Measurements from ENCODE around the gene LAMTOR2. TPM values are rescaled to one million over a fixed set of nuclear protein-coding genes. Genes with fewer than 3 reads are reported as not detected.

Gene LAMTOR2
- total and polyA plus RNA-seq, 9 of the 15 experiments (the other 6 are each of a cell fraction or from before 2014, with no cell fraction given) = 39.0 to 161 (median 74.6) TPM

GRCh38 chr1:156081917-156082308, 27.3 kb downstream of the LAMTOR2 start:
- no peaks in the 10 kb centered on the region for H3K9me3 ChIP-seq (replicated peaks; ENCODE audit: control insufficient read depth, insufficient read depth, low read depth, low read length)
- peak overlapping the region; percentile 56 to 92; a peak in 3 of 4 replicates for H3K9ac ChIP-seq (ENCODE audit: insufficient read depth in 1 of 2, low read depth in 2 of 2, low read length in 2 of 2)

More at GRCh38 chr1:156081917-156082308, 27.3 kb downstream of the LAMTOR2 start:
- peaks cover 13 to 36% of the 10 kb centered on the region in 2 experiments for H3K4me1 ChIP-seq (replicated peaks in 1 of 2; ENCODE audit: control insufficient read depth in 2 of 2, insufficient read depth in 2 of 2, low read length in 2 of 2)
- peak overlapping the region; percentile 55 for H3K4me3 ChIP-seq
- H3K27me3 ChIP-seq (ENCODE audit: control insufficient read depth in 2 of 2, insufficient read depth in 2 of 2, low read length in 2 of 2) = no peaks in the 10 kb centered on the region
- H2AFZ ChIP-seq (ENCODE audit: low read depth, low read length) = peak overlapping the region; percentile 96
- no peaks in the 10 kb centered on the region for H4K20me1 ChIP-seq (replicated peaks; ENCODE audit: control insufficient read depth, insufficient read depth, low read length)
- BruUV-seq (replicated peaks) = no TSS peak
- H3K4me2 ChIP-seq (ENCODE audit: insufficient read depth, low read length) = peak overlapping the region; percentile 83
- CTCF ChIA-PET (ENCODE audit: low intra/inter-chr PET ratio) = no interaction called here
- DNase-seq (ENCODE audit: extremely low read depth in 1 of 4, low spot score in 3 of 4) (no peak), FAIRE-seq (no peak), ATAC-seq (no peak; the same call in 2 of the 3 replicates)
- peaks cover 15% of the 10 kb centered on the region for H3K79me2 ChIP-seq (ENCODE audit: control insufficient read depth, insufficient read depth, low read length)
- 0% methylated on average over 1 of the region's 10 CpGs for WGBS (ENCODE audit: insufficient coverage, low coverage, missing lambda C conversion rate)
- H3K27ac ChIP-seq (ENCODE audit: extremely low read depth, low read depth, low read length) = peak overlapping the region; percentile 47; the same call in 1 of the 3 replicates
- TF ChIP-seq RUNX1 (IDR thresholded peaks at IDR 0.05; ENCODE audit: low read depth) = no peak
- TF ChIP-seq ZNF512 (tag; IDR thresholded peaks at IDR 0.05) = peak; percentile 92
- peaks cover 10% of the 10 kb centered on the region; the same call in 1 of the 3 replicates for H3K36me3 ChIP-seq (ENCODE audit: control insufficient read depth, insufficient read depth, low read length)
- in situ Hi-C loops (cut with MboI) (no loop called here), intact Hi-C loops (cut with micrococcal nuclease) (loop anchor here (10.0 kb wide), 1 partner anchor 283 kb away; the partner anchor contains the start of gene RHBG)
- POLR2A ChIA-PET = interaction anchor here (0.6 kb wide), 1 partner anchor 37 kb away, joined by 3 read pairs; no protein-coding TSS in a partner anchor
- H3K9me1 ChIP-seq (ENCODE audit: control insufficient read depth, insufficient read depth, low read length) = peaks cover 2% of the 10 kb centered on the region
